PC-3 (cell line): ENCODE results near the gene TNS3. TPM values are rescaled to one million over a fixed set of nuclear protein-coding genes. Genes with fewer than 3 reads are reported as not detected.

ENCODE experiments used
- ATAC-seq: fragments of 200-7000 bp; cut with Tn5 transposase; 2 replicates; pipeline ENCODE4 v1.9.1; 2020; ENCODE audit warnings: mild to moderate bottlenecking, moderate library complexity
- BruUV-seq: library from RNA; stranded (reverse); fragments of 400-500 nt; replicated peaks from 2 replicates; lab custom pipeline; 2021; lab: Mats Ljungman, UMichigan
- CTCF ChIA-PET: fragments of 300-600 bp; sonication (Branson Sonifier 250); formaldehyde crosslinking; loops from one replicate; lab custom pipeline; 2022; ENCODE audit warnings: antibody characterized with exemption; lab: Charles Lee
- POLR2A ChIA-PET: fragments of 300-600 bp; sonication (Branson Sonifier 250); formaldehyde crosslinking; loops from one replicate; lab custom pipeline; 2022; ENCODE audit warnings: antibody characterized with exemption; ENCODE audit not compliant: unreplicated experiment; lab: Charles Lee
- DNase-seq: peaks from one replicate; pipeline ENCODE4 v3.0.0-alpha.2; 2015
- H2AFZ ChIP-seq: fragments of 300-600 bp; sonication (generic); 2 replicates; pipeline ENCODE4 v1.6.0; 2016; ENCODE audit warnings: antibody characterized with exemption, low read length
- H3F3A ChIP-seq: fragments of 300-600 bp; sonication (generic); one replicate; pipeline ENCODE4 v1.6.0; 2017; ENCODE audit warnings: antibody characterized with exemption, low read length, control low read depth, mild to moderate bottlenecking; ENCODE audit not compliant: unreplicated experiment
- H3K27ac ChIP-seq: fragments of 300-600 bp; sonication (generic); 2 replicates; pipeline ENCODE4 v1.5.1; 2016; ENCODE audit warnings: mild to moderate bottlenecking, low read length
- H3K27me3 ChIP-seq: fragments of 300-600 bp; sonication (generic); 2 replicates; pipeline ENCODE4 v1.6.1; 2016; ENCODE audit warnings: low read length, mixed read lengths
- H3K36me3 ChIP-seq: fragments of 300-600 bp; sonication (generic); 2 replicates; pipeline ENCODE4 v1.6.1; 2016; ENCODE audit warnings: low read depth, mixed run types, low read length, mixed read lengths
- H3K4me1 ChIP-seq: fragments of 300-600 bp; sonication (generic); 2 replicates; pipeline ENCODE4 v1.5.1; 2016; ENCODE audit warnings: low read length; ENCODE audit not compliant: insufficient read depth
- H3K4me2 ChIP-seq: fragments of 300-600 bp; sonication (generic); 2 replicates; pipeline ENCODE4 v1.6.0; 2016; ENCODE audit warnings: low read length
- H3K4me3 ChIP-seq: fragments of 300-600 bp; sonication (generic); 2 replicates; pipeline ENCODE4 v1.5.1; 2016; ENCODE audit warnings: mild to moderate bottlenecking, low read length, mixed read lengths
- H3K79me2 ChIP-seq: fragments of 300-600 bp; sonication (generic); 2 replicates; pipeline ENCODE4 v1.6.1; 2017; ENCODE audit warnings: low read length, mixed read lengths
- H3K9ac ChIP-seq: fragments of 300-600 bp; sonication (generic); 2 replicates; pipeline ENCODE4 v1.6.0; 2016; ENCODE audit warnings: mild to moderate bottlenecking, low read length
- H3K9me2 ChIP-seq: fragments of 300-600 bp; sonication (generic); replicated peaks from 2 replicates; pipeline ENCODE4 v1.6.1; 2016; ENCODE audit warnings: mixed run types, low read length, mixed read lengths
- H3K9me3 ChIP-seq: fragments of 300-600 bp; sonication (generic); 2 replicates; pipeline ENCODE4 v1.6.1; 2016; ENCODE audit warnings: low read length, mixed read lengths
- H4K20me1 ChIP-seq: fragments of 300-600 bp; sonication (generic); 2 replicates; pipeline ENCODE4 v1.6.1; 2016; ENCODE audit warnings: low read length, mixed read lengths
- EZH2 ChIP-seq: fragments of 300-600 bp; sonication (generic); IDR thresholded peaks from one replicate; pipeline ENCODE4 v1.6.1; 2017; ENCODE audit warnings: antibody characterized with exemption, mild to moderate bottlenecking, low read length; ENCODE audit not compliant: unreplicated experiment
- EZH2phosphoT487 ChIP-seq: fragments of 300-600 bp; sonication (generic); IDR thresholded peaks from 2 replicates; pipeline ENCODE4 v1.6.1; 2018; ENCODE audit warnings: mild to moderate bottlenecking, antibody characterized with exemption, low read length, borderline replicate concordance
- intact Hi-C: fragments of 100-400 bp; cut with micrococcal nuclease; formaldehyde crosslinking; loops from 2 replicates; pipeline ENCODE4 v1.9.0; 2023
- total RNA-seq: library from RNA; depleted of rRNA; stranded (reverse); fragments of >200 nt; gene quantifications from 2 replicates; pipeline ENCODE4 v1.2.3, GENCODE V29; 2014
- TF ChIP-seq, protein P1 (sequence below): fragments of 300-600 bp; sonication (generic); conservative IDR thresholded peaks from 2 replicates; pipeline ENCODE4 v1.5.1; 2017; ENCODE audit warnings: antibody characterized with exemption, low read depth, mild to moderate bottlenecking, low read length

TNS3 gene
- total RNA-seq, 1 experiment from 2014 or later = 72.3 TPM

DNA sequence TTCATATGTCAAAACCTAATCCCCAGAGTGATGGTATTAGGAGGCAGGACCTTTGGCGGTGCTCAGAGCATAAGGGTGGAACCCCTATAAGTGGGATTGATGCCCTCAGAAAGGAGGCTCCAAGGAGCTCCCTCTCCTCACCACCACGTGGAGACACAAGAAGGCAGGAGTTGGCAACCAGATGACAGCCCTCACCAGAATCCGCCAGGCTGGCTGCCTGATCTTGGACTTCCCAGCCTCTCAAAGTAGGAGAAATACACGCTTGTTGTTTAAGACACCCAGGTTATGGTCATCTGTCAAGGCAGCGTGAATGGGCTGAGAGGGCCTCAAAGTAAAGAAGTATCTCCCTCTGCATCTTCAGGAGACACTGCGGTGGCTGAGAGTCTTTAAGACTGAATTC lies 187.7 kb downstream of the TNS3 start:
- ChIA-PET POLR2A (no interaction called here), CTCF (no interaction called here)
- Histone ChIP-seq H3K9me3 (no peaks in the 10 kb centered on the region), H3K4me3 (no peak overlapping the region), H3K9ac (no peak overlapping the region), H3K27me3 (no peaks in the 10 kb centered on the region), H3K4me2 (no peak overlapping the region), H2AFZ (no peak overlapping the region), H3K27ac (no peak overlapping the region), H3K4me1 (no peaks in the 10 kb centered on the region), H4K20me1 (no peaks in the 10 kb centered on the region), H3K9me2 (no peaks in the 10 kb centered on the region), H3K36me3 (peaks cover 67% of the 10 kb centered on the region), H3F3A (no peaks in the 10 kb centered on the region), H3K79me2 (no peaks in the 10 kb centered on the region)
- TF ChIP-seq EZH2phosphoT487 (no peak), EZH2 (no peak)
- TF ChIP-seq, protein P1, sequence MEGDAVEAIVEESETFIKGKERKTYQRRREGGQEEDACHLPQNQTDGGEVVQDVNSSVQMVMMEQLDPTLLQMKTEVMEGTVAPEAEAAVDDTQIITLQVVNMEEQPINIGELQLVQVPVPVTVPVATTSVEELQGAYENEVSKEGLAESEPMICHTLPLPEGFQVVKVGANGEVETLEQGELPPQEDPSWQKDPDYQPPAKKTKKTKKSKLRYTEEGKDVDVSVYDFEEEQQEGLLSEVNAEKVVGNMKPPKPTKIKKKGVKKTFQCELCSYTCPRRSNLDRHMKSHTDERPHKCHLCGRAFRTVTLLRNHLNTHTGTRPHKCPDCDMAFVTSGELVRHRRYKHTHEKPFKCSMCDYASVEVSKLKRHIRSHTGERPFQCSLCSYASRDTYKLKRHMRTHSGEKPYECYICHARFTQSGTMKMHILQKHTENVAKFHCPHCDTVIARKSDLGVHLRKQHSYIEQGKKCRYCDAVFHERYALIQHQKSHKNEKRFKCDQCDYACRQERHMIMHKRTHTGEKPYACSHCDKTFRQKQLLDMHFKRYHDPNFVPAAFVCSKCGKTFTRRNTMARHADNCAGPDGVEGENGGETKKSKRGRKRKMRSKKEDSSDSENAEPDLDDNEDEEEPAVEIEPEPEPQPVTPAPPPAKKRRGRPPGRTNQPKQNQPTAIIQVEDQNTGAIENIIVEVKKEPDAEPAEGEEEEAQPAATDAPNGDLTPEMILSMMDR = no peak
- ATAC-seq = no peak
- intact Hi-C loops = no loop called here
- DNase-seq = no peak
- BruUV-seq = no TSS peak

DNA sequence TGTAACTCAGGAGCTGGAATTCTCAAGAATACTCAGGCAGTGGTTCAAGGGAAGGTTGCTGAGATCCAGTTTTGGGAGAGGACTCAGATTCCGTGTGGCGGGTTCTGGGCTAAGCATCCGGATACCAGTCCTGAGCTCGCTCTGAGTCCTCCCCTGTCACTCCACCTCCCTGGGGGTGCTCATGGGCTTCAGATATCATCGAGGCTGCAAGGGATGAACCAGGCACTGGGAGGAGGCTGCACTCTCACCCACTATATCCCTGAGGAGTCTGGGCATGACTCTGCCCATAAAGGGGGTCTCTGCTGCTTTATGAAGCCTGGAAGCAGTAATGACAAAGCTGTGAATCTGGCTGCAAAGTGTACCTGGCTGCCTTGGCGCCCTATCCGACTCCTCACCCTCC lies 188.5 kb downstream of the TNS3 start:
- TF ChIP-seq, protein P1 = no peak
- no peak for TF ChIP-seq EZH2phosphoT487
- TF ChIP-seq EZH2 = no peak
- Histone ChIP-seq H2AFZ (no peak overlapping the region), H3K79me2 (no peaks in the 10 kb centered on the region), H3K36me3 (peaks cover 58% of the 10 kb centered on the region), H3K9me2 (no peaks in the 10 kb centered on the region), H3K27me3 (no peaks in the 10 kb centered on the region), H3K4me1 (no peaks in the 10 kb centered on the region), H3F3A (no peaks in the 10 kb centered on the region), H3K4me3 (no peak overlapping the region), H3K27ac (no peak overlapping the region), H4K20me1 (no peaks in the 10 kb centered on the region), H3K9ac (no peak overlapping the region), H3K4me2 (no peak overlapping the region), H3K9me3 (no peaks in the 10 kb centered on the region)
- CTCF ChIA-PET = no interaction called here
- ATAC-seq (no peak), DNase-seq (no peak)
- BruUV-seq = no TSS peak
- intact Hi-C loops = no loop called here
- POLR2A ChIA-PET = interaction anchor here (0.6 kb wide), 1 partner anchor 34 kb away, joined by 3 read pairs; no protein-coding TSS in a partner anchor

DNA sequence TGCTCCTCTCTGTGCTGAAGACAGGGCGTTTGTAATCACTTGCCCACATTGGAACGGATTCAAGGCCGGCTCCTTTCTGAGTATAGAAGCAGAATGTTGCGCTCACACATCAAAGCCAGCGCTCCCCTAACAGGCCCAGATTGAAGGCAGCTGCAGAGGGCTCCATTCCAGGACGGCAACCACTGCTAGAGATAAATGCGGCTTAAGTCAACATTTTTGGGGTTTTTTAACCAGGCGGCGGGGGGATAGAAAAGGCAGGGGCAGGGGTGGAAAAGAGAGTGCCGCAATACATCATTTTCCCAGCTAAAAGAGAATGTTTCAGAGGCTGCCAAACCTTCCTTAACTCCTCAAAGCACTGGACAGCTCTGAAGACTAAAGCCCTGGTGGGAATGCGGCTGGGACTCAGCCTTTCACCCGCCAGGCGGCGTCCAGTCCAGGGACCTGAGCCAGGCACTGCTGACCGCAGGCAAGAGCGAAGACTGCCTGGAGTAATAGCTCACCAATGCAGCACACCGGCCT lies 189.6 kb downstream of the TNS3 start:
- Histone ChIP-seq H3K4me3 (no peak overlapping the region), H3K36me3 (peaks cover 50% of the 10 kb centered on the region), H3K4me1 (no peaks in the 10 kb centered on the region), H4K20me1 (no peaks in the 10 kb centered on the region), H3K9ac (no peak overlapping the region), H3K4me2 (no peak overlapping the region), H3F3A (no peaks in the 10 kb centered on the region), H3K79me2 (no peaks in the 10 kb centered on the region), H2AFZ (no peak overlapping the region), H3K9me2 (no peaks in the 10 kb centered on the region), H3K27ac (no peak overlapping the region), H3K9me3 (no peaks in the 10 kb centered on the region), H3K27me3 (no peaks in the 10 kb centered on the region)
- TF ChIP-seq, protein P1 = no peak
- no peak for TF ChIP-seq EZH2
- no peak for TF ChIP-seq EZH2phosphoT487
- ATAC-seq (no peak), DNase-seq (no peak)
- ChIA-PET CTCF (no interaction called here), POLR2A (no interaction called here)
- no TSS peak for BruUV-seq
- intact Hi-C loops = no loop called here
